DMS53 treated with DMSO at 0.1 percent for 48 hours (cell line): Measurements from ENCODE around the gene MAEA.
A peak's percentile ranks its signal among the peaks of the same experiment; 100 is the strongest.

ENCODE experiments used
- DNase-seq: peaks from one replicate; lab custom pipeline; 2025; ENCODE audit not compliant: unreplicated experiment; lab: John Stamatoyannopoulos, UW

MAEA gene

DNA sequence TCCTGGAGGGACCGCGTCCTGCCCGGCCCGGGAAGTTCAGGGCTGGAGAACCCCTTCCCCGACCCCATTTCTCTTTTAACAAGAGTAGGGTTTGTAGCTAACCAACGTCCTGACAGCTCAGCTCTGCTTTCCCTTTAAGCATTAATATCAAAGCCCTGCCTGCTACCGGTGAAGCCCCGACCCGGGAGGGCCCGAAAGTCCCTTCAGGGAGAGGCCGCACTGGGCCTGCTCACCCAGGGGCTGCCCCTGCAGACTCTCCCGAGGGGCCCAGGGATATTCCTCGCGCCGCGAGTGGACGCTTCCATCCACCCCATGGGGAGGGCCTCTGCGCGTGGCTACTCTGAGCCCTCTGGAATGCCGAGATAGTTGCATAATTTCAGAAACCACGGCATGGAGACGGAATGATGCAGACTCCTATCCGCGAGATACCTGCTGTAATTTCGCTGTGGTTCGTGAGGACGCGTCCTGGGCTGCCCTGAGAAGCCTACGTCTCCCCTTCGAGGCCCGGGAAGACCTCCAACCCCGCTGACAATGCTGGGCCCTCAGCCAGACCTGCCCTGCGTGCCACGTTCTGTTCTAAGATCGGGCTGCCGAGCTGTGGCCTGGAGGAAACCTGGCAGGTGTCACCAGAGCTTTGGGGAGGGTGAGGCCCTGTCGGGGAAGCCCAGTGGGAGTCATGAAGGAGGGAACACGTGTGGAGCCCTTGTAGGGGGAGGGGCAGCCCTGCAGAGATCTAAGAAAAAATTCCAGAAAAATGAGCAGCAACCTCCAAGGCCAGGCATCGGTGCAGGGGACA, 39.8 kb upstream of the MAEA start:
- DNase-seq: peak; percentile 35

GRCh38 chr4:1250527-1250812, 39.2 kb upstream of the MAEA start:
- no peak for DNase-seq

DNA sequence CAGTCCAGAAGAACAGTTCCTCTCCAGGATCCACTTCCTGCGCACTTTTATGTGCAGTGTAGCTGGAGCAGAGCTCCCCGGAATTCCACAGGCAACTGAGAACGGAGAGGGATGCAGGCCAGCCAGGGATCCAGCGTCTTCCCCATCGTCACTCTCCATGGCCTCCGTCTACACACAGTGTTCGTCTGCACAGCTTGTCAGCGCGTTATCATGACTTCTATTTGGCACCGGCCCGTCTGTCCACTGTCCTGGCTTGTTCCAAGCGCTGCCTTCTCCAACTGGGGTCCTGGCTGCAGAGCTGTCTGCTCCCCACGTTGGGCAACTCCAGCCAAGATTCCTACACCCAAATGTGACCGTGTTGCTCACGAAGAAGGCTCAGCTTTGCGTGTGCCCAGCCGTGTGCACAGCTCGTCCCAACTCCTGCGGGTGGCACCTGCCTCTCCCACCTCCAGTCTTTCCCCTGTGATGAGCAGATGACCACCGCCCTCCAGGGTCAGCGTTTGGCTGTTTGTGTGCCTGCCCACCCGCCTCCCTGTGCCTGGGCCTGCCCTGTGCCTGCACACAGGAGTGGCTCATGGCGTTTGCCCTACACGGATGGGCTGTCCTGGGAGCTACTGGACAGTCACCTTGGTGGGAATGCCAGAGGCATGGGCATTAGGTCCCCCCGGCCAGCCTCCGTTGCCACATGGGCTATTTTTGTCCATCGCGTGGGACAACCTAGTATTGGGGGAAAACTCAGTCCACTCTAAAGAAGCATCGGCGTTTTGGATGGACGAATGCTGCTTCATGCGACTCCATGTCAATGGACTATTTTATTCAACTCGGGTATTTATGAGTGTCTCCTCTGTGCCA, 38.5 kb upstream of the MAEA start:
- no peak for DNase-seq

GRCh38 chr4:1251773-1252066, 38.0 kb upstream of the MAEA start:
- no peak for DNase-seq

- DNase-seq: no peak
These were observed 36.7 kb upstream of the MAEA start for GRCh38 chr4:1252928-1253492.

DNA sequence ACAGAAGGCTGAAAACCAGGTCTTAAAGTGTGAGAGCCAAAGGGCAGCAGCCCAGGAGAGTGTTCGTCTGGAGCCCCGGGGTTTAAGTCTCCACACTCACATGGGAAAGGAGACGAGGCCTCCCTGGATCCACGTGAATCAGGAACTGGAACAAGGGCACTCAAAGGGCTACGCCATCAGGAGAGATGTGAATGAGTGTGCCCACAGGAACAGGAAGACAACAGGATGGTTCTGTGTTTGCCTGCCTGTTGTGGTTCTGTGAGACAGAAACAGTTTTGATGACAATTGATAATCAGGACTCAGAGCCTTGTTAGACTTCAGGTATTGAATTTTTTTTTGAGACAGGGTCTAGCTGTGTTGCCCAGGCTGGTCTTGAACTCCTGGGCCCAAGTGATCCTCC, 35.9 kb upstream of the MAEA start:
- DNase-seq: no peak

DNA sequence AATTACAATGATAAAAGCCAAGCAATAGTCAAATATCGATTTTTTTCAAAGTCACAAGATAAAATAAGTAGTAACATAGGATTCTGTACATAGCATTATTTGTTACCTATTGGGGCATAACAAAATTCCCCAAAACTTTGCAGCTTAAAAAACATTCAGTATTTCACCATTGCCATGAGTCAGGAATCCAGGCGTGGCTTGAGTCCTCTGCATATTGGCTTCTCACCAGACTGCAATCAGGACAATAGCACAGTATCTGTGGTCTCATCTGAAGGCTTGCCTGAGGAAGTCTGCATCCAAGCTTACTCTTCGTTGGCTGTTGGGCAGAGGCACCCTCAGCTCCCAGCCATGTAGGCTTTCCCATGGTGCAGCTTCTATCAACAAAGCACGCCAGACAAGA, 34.5 kb upstream of the MAEA start:
- DNase-seq: no peak

DNA sequence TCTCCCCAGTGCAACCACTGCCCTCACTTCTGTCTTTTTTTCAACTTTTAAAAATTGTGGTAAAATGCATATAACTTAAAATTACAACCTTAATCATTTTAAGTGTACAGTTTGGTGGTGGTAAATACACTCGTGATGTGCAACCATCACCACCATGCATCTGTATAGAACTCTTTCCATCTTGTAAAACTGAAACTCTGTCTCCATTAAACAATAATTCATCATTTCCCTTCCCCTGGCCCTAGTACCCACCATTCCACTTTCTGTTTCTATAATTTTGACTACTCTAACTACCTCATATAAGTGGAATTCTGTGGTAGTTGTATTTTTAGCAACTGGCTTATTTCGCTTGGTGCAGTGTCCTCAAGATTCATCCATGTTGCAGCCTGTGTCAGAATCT, 34.0 kb upstream of the MAEA start:
- DNase-seq: no peak

DNA sequence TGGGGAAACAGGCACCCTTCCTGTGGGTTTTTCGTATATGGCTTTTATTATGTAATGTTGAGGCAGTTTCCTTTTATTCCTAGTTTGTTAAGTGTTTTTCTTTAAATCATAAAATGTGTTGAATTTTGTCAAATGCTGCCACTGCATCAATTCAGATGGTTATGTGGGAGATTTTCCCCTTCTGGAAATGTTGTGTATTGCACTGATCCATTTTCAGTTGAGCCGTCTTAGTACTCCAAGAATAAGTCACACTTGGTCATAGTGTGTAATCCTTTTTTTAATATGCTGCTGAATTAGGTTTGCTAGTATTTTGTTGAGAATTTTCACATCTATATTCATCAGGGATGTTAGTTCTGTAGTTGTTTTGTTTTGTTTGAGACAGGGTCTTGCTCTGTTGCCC, 31.2 kb upstream of the MAEA start:
- no peak for DNase-seq

DNA sequence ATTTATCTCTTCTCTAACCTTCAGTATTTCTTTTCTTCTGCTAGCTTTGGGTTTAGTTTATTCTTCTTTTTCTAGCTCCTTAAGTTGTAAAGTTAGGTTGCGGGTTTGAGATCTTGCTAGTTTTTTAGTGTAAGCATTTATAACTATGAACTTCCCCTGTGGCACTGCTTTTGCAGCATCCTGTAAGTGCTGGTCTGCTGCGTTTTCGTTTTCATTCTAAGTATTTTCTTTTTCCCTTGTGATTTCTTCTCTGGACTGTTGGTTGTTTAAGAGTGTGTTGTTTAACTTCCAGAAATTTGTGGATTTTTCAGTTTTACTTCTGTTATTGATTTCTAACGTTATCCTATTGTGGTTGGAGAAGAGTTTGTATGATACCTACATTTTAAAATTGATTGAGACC, 29.7 kb upstream of the MAEA start:
- no peak for DNase-seq

DNA sequence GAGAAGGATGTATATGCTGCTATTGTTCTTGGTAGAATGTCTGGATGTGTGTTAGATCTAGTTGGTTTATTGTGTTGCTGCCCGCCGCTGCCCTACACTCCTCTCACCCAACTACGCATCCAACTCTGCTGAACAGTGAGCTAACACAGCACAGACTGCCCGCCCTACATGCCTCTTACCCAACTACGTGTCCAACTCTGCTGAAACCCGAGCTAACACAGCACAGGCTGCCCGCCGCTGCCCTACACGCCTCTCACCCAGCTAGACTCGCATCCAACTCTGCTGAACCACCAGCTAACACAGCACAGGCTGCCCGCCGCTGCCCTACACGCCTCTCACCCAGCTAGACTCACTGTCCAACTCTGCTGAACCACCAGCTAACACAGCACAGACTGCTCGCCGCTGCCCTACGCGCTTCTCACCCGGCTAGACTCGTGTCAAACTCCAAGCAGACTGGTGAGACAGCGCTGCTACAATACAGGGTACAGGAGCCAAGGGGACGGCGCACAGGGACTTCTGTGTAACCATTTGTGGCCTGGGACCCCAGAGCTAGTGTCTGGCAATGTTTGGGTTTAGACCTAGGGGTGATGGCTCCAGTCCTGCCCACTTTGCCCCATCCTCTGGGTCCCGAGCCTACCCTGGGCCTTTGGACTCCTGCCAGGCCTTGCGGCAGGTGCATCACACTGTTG, 29.1 kb upstream of the MAEA start:
- DNase-seq: no peak

GRCh38 chr4:1261107-1261928, 28.4 kb upstream of the MAEA start:
- DNase-seq: no peak

- no peak for DNase-seq
These were observed 24.7 kb upstream of the MAEA start for GRCh38 chr4:1264942-1265341.

GRCh38 chr4:1265351-1265750, 24.3 kb upstream of the MAEA start:
- no peak for DNase-seq

DNA sequence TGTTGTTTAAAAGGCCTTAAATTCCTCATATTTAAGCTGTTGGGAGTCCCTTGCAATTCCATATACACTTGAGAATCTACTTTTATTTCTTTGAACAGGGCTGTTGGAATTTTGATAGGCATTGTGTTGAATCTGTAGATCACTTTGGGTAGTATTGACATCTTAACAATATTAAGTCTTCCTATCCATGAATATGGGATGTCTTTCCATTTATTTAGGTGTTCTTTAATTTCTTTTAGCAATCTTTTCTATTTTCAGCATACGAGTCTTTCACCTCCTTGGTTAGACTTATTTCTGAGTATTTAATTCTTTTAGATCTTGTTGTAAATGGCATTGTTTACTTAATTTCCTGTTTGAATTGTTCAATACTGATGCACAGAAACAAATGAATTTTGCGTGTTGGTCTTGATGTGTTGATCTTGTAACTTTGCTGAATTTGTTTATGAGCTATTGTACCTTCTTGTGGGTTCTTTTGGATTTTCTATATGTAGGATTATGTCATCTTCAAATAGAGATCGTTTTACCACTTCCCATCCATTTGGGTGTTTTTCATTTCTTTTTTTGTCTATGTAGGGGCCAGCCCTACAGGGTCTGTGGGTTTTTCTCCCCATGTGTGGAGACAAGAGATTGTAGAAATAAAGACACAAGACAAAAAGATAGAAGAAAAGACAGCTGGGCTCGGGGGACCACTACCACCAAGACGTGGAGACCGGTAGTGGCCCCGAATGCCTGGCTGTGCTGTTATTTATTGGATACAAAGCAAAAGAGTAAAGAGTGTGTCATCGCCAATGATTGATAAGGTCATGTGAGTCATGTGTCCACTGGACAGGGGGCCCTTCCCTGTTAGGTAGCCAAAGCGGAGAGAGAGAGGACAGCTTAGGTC, 22.6 kb upstream of the MAEA start:
- no peak for DNase-seq

DNA sequence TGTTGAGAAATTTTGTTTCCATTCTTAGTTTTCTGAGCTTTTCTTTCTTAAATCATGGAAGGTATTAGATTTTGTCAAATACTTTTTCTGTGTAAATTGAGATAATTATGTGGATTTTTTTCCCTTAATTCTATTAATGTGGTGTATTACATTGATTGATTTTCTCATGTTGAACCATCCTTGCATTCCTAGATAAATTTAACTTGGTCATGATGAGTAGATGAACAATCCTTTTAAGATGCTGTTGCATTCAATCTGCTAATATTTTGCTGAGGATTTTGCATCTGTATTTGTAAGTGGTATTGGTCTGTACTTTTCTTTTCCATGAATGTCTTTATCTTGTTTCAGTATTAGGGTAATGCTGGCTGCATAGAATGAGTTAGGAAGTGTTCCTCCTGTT, 20.5 kb upstream of the MAEA start:
- no peak for DNase-seq

DNA sequence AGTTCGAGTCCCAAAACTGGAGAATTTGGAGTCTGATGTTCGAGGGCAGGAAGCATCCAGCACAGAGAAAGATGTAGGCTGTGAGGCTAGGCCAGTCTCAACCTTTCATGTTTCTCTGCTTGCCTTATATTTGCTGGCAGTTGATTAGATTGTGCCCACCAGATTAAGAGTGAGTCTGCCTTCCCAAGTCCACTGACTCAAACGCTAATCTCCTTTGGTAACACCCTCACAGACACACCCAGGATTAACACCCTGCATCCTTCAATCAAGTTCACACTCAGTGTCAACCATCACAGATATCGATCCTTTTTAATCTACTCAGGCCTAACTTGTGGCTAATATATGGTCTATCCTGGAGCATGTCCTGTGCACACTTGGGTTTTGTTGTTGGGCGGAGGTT, 18.0 kb upstream of the MAEA start:
- no peak for DNase-seq

GRCh38 chr4:1274871-1275270, 14.8 kb upstream of the MAEA start:
- no peak for DNase-seq

DNA sequence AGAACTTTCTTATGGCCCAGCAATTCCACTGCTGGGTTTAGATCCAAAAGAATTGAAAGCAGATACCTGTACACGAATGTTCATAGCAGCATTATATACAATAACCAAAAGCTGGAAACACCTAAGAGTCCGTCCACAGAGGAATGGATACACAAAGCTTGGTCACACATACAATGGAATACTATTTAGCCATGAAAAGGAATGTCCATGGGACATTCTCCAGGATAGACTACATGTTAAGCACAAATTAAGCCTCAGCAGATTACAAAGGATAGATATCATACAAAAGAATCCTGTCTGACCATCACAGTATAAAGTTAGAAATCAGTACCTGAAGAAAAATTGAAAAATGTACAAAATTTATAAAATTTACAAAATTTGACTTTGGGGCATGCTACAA, 12.7 kb upstream of the MAEA start:
- no peak for DNase-seq
